Adrenal gland (tissue), 5 donors: Measurements from ENCODE around the gene CDH24.

Source experiments
- POLR2A ChIP-seq, 2 donors: fragments of 450-650 bp; IDR thresholded peaks; one replicate each; pipeline ENCODE4 v1.6.1; 2017; ENCODE audit warnings: antibody characterized with exemption in 2 of 2, mild to moderate bottlenecking in 2 of 2, moderate library complexity in 1 of 2
- TF ChIP-seq, protein P1 (sequence below), 6 experiments: fragments of 450-650 bp in 4 of 6; fragments of 200-600 bp in 2 of 6; sonication (generic) in 1 of 6; IDR thresholded peaks; 1 replicate in 5 of 6; 2 replicates in 1 of 6; pipeline versions ENCODE4 v1.5.1 to v1.8.0; 2016 to 2021; ENCODE audit warnings: antibody characterized with exemption in 6 of 6, mild to moderate bottlenecking in 2 of 6, moderate library complexity in 1 of 6
- donor health status: DM: no; HTN: no; CAD: no.

DNA sequence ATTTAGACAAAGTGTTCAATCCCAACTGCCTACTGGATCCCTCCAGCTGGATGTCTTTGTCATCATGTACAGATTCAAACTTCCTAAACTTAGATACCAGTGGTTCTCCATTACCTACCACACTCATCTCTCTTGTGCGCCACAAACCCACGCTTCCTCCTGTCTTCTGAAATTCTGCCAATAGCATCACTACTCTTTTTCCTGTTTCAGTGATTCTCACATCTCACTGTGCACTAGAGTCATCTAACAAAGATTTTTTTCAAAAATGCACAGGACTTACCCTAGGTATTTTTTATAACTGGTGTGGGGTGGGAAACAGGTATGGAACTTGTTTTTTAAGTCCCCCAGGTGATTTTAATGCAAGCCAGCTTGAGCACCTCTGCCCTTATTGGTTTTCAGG, 28.5 kb downstream of the CDH24 start:
- TF ChIP-seq, protein P1, sequence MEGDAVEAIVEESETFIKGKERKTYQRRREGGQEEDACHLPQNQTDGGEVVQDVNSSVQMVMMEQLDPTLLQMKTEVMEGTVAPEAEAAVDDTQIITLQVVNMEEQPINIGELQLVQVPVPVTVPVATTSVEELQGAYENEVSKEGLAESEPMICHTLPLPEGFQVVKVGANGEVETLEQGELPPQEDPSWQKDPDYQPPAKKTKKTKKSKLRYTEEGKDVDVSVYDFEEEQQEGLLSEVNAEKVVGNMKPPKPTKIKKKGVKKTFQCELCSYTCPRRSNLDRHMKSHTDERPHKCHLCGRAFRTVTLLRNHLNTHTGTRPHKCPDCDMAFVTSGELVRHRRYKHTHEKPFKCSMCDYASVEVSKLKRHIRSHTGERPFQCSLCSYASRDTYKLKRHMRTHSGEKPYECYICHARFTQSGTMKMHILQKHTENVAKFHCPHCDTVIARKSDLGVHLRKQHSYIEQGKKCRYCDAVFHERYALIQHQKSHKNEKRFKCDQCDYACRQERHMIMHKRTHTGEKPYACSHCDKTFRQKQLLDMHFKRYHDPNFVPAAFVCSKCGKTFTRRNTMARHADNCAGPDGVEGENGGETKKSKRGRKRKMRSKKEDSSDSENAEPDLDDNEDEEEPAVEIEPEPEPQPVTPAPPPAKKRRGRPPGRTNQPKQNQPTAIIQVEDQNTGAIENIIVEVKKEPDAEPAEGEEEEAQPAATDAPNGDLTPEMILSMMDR (IDR thresholded peaks at IDR 0.05): no peak
- TF ChIP-seq POLR2A (IDR thresholded peaks at IDR 0.05): no peak
